SK-N-SH treated with all-trans-retinoic acid at 6 μM for 48 hours (cell line): ENCODE results near the gene ETS1.

Experiments used
- ARNTL ChIP-seq: fragments of 450-650 bp; formaldehyde crosslinking; IDR thresholded peaks from 2 replicates; pipeline ENCODE4 v1.5.0; 2020; ENCODE audit warnings: low read depth, mild to moderate bottlenecking, moderate library complexity, borderline replicate concordance
- ESRRG ChIP-seq: fragments of 250-450 bp; sonication (Bioruptor Pico); IDR thresholded peaks from 2 replicates; pipeline ENCODE4 v1.6.1; 2021; ENCODE audit warnings: mild to moderate bottlenecking
- TCF4 ChIP-seq: fragments of 250-450 bp; sonication (Bioruptor Pico); IDR thresholded peaks from 2 replicates; pipeline ENCODE4 v1.8.0; 2021; ENCODE audit warnings: mild to moderate bottlenecking, moderate library complexity, borderline replicate concordance
- ZFP30 ChIP-seq: fragments of 450-650 bp; formaldehyde crosslinking; IDR thresholded peaks from 2 replicates; pipeline ENCODE4 v1.5.0; 2022; ENCODE audit warnings: mild to moderate bottlenecking, moderate library complexity
- TF ChIP-seq, protein P1 (sequence below): fragments of 250-450 bp; sonication (Bioruptor Pico); IDR thresholded peaks from 2 replicates; pipeline ENCODE4 v1.5.0; 2020; ENCODE audit warnings: mild to moderate bottlenecking, moderate library complexity
- TF ChIP-seq, protein P2 (sequence below): fragments of 250-450 bp; sonication (Bioruptor Pico); IDR thresholded peaks from 2 replicates; pipeline ENCODE4 v1.8.0; 2020; ENCODE audit warnings: mild to moderate bottlenecking, moderate library complexity, borderline replicate concordance

DNA sequence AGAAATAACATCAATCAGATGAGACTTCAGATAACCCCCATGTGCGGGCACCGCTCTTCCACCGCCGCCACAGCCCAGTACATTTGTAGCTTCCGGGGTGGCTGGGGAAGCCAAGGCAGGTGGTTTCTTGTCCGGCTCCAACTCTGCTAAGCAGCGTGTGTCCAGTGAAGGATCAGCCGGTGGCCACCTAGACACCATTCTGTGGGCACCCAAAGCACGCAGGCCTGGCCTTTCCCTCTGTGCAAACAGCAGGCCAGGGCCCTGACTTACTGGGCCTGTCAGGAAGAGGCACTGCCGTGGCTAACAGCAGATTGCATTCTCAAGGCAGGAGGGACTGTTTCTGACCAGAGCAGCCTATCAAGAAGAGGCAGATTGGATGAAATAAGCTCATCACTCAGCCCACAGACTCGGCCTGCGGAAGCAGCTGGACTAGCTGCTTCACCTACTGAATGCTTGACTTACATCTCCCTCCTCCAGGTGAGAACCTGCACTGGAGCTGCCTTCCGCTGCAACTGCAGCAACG lies 74.8 kb downstream of the ETS1 start:
- TF ChIP-seq ARNTL = no peak
- TF ChIP-seq ZFP30 (CRISPR knock-in tag) = no peak
- TF ChIP-seq TCF4 (CRISPR knock-in tag) = no peak
- TF ChIP-seq, protein P1, sequence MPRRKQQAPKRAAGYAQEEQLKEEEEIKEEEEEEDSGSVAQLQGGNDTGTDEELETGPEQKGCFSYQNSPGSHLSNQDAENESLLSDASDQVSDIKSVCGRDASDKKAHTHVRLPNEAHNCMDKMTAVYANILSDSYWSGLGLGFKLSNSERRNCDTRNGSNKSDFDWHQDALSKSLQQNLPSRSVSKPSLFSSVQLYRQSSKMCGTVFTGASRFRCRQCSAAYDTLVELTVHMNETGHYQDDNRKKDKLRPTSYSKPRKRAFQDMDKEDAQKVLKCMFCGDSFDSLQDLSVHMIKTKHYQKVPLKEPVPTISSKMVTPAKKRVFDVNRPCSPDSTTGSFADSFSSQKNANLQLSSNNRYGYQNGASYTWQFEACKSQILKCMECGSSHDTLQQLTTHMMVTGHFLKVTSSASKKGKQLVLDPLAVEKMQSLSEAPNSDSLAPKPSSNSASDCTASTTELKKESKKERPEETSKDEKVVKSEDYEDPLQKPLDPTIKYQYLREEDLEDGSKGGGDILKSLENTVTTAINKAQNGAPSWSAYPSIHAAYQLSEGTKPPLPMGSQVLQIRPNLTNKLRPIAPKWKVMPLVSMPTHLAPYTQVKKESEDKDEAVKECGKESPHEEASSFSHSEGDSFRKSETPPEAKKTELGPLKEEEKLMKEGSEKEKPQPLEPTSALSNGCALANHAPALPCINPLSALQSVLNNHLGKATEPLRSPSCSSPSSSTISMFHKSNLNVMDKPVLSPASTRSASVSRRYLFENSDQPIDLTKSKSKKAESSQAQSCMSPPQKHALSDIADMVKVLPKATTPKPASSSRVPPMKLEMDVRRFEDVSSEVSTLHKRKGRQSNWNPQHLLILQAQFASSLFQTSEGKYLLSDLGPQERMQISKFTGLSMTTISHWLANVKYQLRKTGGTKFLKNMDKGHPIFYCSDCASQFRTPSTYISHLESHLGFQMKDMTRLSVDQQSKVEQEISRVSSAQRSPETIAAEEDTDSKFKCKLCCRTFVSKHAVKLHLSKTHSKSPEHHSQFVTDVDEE (CRISPR knock-in tag) = no peak
- TF ChIP-seq, protein P2, sequence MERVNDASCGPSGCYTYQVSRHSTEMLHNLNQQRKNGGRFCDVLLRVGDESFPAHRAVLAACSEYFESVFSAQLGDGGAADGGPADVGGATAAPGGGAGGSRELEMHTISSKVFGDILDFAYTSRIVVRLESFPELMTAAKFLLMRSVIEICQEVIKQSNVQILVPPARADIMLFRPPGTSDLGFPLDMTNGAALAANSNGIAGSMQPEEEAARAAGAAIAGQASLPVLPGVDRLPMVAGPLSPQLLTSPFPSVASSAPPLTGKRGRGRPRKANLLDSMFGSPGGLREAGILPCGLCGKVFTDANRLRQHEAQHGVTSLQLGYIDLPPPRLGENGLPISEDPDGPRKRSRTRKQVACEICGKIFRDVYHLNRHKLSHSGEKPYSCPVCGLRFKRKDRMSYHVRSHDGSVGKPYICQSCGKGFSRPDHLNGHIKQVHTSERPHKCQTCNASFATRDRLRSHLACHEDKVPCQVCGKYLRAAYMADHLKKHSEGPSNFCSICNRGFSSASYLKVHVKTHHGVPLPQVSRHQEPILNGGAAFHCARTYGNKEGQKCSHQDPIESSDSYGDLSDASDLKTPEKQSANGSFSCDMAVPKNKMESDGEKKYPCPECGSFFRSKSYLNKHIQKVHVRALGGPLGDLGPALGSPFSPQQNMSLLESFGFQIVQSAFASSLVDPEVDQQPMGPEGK (CRISPR knock-in tag) = no peak
- TF ChIP-seq ESRRG (CRISPR knock-in tag) = no peak
